HL-60/S4 (cell line): ENCODE results near the gene SMAD4.
"Not testable (repeated sequence)": the region's sequence is repeated elsewhere in the genome, so short reads cannot be mapped to it uniquely, and the experiment has no call there.

ENCODE experiments used
- in situ Hi-C: fragments of 300-500 bp; cut with MboI; formaldehyde crosslinking; loops from 2 replicates; pipeline ENCODE4 v1.14.3; 2022; ENCODE audit warnings: low sequenced_read_pairs

SMAD4 gene

DNA sequence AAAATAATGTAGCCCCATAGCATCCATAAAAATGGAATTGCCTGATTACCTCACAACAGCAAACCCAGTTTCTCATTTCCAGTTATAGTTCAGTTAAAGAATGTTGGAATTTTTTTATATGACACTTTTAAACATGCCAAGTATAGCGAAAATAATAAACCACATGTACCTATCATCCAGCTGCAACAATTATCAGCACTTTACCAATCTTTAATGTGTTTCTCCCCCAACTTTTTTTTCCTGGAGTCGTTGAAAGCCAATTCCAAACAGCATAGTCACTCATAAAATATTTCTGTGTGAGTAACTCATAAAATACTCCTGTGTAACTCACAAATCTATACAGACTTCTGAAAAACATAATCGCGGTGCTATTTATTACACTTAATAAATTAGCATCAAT lies 38.1 kb downstream of the SMAD4 start:
- in situ Hi-C loops = no loop called here

DNA sequence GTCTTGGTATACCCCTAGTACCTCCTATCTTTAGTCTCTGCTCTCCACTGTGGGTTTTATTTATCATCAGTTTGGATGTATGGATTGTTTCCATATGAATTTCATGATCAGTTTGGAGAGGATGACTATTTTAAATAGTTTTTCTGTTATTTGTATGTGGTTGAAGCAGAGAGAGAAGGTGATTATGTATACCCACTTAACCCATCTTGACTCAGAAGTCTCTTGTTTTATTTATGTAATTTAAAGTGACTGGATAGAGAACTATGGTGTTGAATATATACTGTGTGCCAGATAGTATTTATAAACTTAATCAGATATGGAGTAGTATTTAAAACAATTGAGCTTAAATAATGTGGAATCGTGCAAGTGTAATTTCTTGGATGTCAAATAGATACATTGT lies 39.9 kb downstream of the SMAD4 start:
- in situ Hi-C loops = no loop called here

DNA sequence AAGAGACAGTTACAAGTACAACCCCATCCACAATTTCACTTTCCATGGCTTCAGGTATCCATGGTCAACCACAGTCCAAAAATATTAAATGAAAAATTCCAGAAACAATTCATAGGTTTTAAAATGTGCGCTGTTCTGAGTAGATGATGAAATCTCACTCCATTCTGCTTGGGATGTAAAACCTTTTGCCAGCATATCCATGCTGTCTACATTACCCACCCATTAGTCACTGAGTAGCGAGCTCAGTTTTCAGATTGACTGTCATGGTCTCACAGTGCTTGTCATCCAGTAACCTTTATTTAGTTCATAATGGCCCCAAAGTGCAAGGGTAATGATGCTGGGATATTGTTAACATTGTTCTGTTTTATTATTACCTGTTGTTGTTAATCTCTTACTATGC lies 40.5 kb downstream of the SMAD4 start:
- in situ Hi-C loops = no loop called here

DNA sequence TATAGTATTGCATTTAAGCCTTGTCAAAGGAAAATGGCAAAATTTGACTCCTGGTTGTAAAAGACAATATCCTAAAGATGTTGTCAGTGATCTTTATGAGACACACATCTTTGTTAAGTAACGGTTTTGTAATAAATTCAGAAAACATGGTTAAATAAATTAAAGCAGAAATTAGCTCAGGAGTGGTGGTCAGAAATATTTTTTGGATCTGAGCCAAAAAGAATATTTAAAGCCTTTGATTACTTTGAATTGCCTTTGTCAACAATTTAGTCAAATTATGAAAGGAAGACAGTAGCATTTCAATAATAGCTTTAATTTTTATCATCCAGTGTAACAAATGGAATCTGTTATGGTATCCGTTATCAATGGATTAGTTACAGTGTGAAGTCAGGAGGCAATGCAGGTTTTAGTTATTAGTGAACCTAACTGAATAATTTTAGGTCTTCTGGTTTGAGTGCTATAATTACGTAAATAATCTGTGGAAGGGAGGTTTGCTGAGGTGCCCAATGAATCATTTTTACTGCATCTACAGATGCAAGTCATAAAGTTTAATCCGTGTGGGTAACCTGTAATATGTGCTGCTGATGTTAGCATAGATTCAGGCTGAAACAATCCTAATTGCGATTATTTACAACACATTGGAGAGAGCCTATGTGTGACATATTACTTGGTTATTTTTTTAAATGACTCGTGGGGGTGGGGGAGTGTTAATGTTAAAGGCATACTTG lies 42.7 kb downstream of the SMAD4 start:
- in situ Hi-C loops = no loop called here

DNA sequence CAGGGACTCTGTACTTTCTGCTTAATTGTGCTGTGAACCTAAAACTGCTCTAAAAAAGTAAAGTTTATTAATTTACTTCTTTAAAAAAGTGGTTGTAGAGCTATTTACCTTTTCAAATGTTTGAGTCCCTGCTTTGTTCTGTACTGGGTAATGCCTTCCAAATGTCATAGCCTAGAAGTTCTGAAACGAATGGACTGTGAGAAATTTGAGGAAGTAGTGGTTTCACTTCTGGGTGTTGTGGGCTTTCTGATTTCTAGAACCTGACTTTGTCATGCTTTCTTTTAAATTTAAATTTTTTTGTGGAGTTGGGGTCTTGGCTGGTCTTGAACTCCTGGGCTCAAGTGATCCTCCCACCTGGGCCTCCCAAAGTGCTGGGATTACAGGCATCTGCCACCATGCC lies 44.6 kb downstream of the SMAD4 start:
- in situ Hi-C loops = no loop called here

DNA sequence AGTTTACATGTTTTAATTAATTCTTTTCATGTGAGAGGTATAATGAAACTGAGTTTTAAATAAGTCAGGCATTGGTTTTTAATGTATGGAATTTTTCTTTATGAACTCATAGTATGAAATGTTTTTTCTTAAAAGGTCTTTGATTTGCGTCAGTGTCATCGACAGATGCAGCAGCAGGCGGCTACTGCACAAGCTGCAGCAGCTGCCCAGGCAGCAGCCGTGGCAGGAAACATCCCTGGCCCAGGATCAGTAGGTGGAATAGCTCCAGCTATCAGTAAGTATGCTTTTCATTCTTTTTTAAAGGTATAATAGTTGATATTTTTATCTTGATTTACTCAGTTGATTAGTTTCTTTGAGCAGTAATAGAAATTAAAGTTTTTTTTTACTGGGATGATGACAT lies 46.5 kb downstream of the SMAD4 start:
- in situ Hi-C loops = no loop called here

DNA sequence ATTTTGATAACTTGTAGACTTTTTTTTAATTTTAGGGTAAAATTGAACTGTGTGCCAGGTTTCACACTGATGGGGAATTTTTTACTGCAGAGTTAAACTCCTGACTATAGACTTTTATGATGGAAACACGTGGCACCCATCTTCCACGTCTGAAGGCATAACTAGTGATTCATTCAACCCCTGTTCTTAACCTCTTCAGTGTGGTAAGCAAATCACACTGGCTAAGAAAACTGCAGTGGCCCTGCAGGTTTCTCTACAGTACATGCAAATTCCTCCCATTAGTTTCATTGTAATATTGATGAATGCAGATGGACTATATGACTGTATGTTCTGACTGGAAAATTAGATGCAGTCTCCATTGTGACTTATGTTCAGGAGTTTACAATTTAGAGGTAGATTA lies 47.2 kb downstream of the SMAD4 start:
- in situ Hi-C loops = no loop called here

DNA sequence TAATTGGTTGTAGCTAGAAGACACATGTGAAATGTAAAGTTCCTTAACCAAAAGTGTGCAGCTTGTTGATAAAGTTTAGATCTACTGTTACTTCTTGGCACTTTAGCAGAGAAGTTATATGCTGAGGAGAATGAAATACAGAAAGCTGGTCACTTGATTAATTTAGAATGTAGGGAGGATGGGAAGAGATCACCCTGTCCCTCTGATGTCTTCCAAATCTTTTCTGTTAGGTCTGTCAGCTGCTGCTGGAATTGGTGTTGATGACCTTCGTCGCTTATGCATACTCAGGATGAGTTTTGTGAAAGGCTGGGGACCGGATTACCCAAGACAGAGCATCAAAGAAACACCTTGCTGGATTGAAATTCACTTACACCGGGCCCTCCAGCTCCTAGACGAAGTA lies 48.0 kb downstream of the SMAD4 start:
- in situ Hi-C loops = no loop called here

DNA sequence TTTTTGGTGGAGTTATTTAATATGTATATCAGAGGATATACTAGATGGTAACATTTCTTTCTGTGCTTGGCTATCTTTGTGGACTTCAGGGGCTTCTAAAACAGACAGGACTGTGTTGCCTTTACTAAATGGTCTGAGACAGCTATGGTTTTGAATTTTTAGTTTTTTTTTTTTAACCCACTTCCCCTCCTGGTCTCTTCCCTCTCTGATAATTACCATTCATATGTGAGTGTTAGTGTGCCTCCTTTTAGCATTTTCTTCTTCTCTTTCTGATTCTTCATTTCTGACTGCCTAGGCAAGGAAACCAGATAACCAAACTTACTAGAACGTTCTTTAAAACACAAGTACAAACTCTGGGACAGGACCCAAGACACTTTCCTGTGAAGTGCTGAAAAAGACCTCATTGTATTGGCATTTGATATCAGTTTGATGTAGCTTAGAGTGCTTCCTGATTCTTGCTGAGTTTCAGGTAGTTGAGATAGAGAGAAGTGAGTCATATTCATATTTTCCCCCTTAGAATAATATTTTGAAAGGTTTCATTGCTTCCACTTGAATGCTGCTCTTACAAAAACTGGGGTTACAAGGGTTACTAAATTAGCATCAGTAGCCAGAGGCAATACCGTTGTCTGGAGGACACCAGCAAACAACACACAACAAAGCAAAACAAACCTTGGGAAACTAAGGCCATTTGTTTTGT lies 52.7 kb downstream of the SMAD4 start:
- in situ Hi-C loops = no loop called here

DNA sequence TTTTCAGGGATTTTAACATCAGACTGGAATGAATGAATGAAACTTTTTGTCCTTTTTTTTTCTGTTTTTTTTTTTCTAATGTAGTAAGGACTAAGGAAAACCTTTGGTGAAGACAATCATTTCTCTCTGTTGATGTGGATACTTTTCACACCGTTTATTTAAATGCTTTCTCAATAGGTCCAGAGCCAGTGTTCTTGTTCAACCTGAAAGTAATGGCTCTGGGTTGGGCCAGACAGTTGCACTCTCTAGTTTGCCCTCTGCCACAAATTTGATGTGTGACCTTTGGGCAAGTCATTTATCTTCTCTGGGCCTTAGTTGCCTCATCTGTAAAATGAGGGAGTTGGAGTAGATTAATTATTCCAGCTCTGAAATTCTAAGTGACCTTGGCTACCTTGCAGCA lies 53.4 kb downstream of the SMAD4 start:
- in situ Hi-C loops = no loop called here

DNA sequence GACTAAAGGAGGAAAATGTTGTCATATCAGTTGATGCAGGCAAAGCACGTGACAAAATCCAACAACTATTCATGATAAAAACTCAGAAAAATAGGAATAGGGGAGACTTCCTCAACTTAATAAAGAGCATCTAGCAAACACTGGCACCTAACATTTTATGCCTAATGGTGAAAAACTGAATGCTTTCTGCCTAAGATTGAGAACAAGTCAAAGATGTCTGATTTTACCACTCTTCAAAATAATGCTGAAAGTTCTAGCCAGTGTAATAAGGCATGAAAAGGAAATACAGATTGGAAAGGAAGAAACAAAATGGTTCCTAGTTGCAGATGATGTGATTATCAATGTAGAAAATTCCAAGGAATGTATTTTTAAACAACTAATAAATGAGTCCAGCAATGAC lies 58.4 kb downstream of the SMAD4 start:
- in situ Hi-C loops = no loop called here

DNA sequence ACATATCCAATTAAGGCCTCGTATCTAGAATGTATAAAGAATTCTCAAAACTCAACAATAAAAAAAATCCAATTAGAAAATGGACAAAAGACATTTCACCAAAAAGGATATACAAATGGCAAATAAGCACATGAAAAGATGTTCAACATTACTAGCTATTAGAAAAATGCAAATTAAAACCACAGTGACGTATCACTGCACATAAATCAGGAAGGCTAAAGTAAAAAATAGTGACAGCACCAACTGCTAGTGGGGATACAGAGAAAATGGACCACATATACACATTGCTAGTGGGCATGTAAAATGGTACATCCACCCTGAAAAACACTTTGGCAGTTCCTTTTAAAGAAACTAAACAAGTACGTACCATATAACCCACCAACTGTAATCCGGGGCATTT lies 59.7 kb downstream of the SMAD4 start:
- in situ Hi-C loops = no loop called here

DNA sequence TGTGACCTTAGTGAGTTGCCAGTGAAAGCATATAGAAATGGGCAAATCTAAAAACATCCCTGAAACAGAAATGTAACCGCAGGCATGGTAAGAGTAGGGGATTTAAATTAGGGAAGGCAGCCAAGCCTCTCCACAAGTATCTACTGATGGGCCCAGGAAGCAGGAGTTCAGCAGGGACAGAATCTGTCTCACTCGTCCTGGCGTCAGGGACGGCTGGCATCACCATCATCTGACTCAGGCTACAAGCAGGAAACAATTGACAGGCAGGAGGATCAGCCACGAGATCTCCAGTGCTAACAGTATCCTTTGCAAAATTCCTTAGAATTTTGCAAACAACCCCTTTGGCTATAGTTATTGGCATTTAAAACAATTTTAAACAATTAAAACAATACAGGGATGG lies 61.3 kb downstream of the SMAD4 start:
- in situ Hi-C loops = no loop called here

DNA sequence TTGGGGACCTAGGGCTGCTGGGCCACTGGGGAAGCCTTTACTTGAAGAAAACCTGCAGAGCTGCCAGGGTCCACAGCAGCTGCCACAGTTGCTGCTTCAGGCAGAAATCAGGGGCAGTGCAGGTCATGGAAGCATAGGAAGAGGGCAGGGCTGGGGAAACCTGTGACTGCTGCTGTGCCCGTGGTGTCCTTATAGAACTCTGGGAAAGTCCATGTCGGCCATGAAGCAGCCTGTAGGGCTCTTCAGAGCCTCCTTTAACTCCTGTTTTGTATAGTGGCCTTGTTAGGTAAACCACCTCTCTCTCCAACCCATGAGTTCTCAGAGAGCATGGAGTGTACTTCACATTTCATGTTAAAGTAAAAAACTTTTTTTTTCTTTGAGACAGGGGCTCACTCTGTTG lies 62.1 kb downstream of the SMAD4 start:
- in situ Hi-C loops = no loop called here

DNA sequence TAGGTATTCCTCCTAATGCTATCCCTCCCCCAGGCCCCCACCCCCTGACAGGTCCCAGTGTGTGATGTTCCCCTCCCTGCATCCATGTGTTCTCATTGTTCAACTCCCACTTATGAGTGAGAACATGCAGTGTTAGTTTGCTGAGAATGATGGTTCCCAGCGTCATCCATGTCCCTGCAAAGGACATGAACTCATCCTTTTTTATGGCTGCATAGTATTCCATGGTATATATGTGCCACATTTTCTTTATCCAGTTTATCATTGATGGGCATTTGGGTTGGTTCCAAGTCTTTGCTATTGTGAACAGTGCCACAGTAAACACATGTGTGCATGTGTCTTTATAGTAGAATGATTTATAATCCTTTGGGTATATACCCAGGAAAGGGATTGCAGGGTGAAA lies 63.0 kb downstream of the SMAD4 start:
- in situ Hi-C loops = not testable (repeated sequence)

DNA sequence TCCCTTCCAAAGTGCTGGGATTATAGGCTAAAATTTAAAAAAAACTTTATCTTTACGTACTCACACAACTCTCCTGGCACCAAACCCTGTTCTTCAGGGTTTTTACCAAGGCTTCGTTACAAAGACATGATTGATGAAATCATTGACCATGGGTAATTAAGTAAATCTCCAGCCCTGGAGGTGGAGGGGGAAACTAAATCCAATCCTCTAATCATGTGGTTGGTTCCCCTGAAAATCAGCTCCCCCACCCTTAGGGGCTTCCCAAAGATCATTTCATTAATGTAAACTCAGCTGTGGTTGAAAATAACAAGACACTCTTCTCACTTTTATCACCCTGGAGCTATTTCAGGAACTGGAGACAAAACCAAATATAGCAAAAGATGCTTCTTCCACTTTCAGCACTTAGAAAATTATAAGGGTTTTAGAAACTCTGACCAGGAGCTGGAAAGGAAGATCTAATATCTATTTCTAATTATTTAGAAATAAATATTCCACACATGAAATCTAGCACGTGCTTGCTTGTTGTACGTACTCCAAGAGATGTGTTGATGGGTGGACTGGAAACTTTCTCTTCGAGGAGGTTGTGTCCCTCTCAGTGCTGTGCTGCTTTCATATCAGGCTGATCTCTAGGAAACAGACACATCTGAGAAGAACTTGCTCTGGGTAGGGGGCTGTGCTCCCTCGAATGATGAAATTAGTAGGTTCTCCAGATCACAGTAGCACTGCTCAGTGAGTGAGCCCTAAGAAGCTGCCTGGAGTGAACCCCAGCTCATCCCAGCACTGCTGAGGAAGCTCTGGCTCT lies 67.2 kb downstream of the SMAD4 start:
- in situ Hi-C loops = no loop called here

DNA sequence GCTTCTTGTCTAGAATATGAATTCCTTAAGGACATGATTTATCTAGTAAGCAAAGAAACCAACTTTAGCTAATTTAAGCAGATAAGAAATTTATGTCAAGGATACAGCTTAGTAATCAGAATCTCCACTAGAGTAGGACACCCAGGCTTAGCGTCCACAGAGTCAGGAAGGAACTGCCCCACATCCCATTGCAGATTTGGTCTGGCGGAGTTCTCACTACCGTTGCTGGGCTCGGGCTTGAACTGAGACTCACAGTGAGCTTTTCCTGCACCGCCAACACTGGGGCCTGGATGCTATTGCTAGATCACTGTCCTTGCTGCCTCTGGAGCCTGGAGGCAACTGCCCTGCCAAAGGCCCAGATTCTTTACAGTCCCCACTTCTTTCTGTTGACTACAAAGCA lies 68.1 kb downstream of the SMAD4 start:
- in situ Hi-C loops = no loop called here

DNA sequence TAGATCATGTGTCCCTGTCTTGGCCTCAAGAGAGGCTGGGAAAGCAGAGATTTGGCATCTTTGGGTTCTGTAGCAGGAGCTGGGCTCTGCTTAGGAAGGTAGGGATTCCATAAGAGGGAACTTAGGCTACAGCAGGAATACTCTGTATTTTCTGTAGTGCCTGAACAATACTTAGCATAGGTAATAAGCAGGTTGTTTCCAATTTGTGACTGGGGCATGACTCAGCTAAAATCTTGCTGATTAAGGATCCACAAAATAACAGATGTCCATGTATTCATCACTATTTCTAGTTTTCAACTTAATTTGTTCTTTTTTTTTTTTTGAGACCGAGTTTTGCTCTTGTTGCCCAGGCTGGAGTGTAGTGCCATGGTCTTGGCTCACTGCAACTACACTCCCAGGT lies 68.5 kb downstream of the SMAD4 start:
- in situ Hi-C loops = no loop called here

DNA sequence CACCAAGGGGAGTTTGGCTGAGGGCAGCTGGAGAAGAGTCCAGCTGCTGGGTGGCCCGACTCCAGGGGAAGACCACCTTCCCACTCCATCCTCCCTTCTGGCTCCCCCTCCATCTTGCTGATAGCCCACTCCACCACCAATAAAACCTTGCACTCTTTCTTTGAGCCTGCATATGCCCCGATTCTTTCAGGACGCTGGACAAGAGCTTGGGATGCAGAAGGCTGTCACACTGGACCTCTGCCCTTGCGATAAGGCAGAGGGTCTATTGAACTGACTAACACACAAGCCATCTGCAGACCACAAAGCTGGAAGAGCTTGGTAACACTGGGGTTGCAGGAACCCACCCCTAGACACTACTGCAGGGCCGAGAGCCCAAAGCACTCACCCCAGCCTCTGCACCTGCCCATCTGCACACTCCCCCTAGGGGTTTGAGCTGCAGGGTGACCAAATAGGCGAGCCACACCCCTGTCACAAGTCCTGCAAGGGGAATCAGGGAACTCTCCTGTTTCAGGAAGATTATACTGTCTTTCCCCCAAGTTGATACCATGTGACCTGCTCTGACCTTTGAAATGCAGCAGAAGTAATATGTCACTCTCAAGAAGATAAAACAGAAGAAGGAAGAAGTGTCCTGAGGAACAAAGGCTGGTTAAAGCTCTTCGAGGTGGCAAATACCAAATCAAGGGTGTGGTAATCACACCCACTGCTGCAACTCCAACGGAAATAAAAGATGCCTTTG lies 70.5 kb downstream of the SMAD4 start:
- in situ Hi-C loops = no loop called here

DNA sequence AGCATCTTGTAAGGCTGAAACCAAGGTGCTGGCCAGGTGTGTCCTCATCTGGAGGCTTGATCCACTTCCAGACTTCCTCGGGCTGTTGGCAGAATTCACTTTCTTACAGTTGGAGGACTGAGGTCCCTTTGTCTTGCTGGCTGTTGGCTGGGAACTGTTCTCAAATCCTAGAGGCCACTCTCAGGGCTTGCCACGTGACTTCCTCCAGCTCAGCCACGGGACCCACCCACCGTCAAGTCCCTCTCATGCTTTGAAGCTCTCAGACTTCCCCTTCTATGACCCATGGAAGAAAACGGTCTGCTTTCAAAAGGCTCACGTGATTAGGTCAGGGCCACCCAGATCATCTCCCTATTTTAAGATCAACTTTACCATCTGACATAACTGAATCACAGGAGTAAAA lies 77.1 kb downstream of the SMAD4 start:
- in situ Hi-C loops = no loop called here

DNA sequence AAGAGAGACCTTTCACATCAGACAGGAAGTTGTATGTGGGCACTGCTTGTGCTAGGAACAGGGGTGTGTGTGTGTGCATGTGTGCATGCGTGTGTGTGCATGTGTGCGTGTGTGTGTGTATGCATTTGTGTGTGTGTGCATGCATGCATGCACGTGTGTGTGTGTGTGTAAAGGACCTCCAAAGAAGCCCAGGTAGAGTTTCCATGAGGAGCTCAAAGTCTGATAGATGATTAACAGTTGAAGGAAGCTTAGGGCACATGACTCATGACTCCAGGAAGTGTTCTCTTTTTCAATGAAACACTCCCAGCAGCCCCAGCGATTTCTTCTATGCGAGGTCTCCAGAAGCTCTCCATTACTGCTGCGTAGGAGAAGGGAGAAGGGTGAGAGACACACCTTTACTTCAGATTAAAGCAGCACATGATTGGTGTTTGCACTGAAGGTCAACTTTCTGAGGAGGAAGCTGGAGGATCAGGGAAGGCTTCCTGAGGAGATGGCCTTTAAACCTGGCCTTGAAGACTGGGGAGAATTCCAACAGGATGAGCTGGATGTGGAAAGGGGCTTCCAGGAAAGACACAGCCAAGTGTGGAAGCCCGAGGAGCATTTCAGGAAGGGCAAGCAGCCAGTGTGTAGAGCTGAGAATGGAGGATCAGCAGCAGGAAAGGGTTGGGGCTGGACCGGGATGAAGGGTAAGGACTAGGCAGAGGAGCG lies 77.7 kb downstream of the SMAD4 start:
- in situ Hi-C loops = no loop called here
